Measurements from ENCODE around the gene CREB1. TPM values are rescaled to one million over a fixed set of nuclear protein-coding genes. Genes with fewer than 3 reads are reported as not detected.
"Not testable (repeated sequence)": the region's sequence is repeated elsewhere in the genome, so short reads cannot be mapped to it uniquely, and the experiment has no call there.

Gene CREB1
- total RNA-seq, 1 donor from 2014 or later: 71.3 TPM

DNA sequence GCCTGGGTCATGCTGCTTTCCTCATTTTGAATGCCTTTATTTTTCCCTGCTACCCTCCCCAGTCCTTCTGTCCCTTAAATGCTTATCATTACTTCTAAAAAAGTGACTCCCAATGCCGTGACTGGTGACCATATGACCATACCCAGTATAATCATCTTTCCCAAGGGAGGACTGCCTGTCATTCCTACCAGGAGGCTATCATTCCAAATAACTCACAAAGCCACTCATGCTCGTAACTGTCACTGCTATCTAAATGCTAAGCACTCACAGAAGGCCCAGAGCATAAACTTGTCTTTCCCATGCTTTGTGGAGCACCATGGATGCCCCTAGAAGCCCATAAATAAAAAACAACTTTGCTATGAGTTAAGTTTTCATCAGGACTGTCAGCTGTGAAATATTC is 38.7 kb upstream of the CREB1 start:
- H3K4me1 ChIP-seq: no peaks in the 10 kb centered on the region
- TF ChIP-seq CTCF (IDR thresholded peaks at IDR 0.05): no peak
- intact Hi-C loops (cut with DNase I): no loop called here
- H3K27me3 ChIP-seq (ENCODE audit: low read depth): no peaks in the 10 kb centered on the region
- H3K36me3 ChIP-seq: no peaks in the 10 kb centered on the region
- no peak for ATAC-seq
- DNase-seq: no peak
- H3K9me3 ChIP-seq: no peaks in the 10 kb centered on the region
- no peak overlapping the region for H3K4me3 ChIP-seq
- no peak overlapping the region for H3K27ac ChIP-seq

DNA sequence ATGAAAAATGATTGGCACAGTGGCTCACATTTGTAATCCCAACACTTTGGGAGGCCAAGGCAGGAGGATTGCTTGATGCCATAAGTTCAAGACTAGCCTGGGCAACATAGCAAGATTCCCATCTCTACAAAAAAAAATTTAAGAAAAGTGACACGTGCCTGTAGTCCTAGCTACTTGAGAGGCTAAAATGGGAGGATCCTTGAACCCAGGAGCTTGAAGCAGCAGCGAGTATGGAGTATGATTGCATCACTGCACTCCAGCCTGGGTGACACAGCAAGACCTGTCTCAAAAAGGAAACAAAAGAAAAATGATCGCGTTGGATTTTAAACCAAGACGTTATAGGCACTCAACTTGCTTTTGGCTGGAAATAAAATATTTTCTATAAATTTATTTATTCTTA is 37.8 kb upstream of the CREB1 start:
- Histone ChIP-seq H3K4me3 (no peak overlapping the region), H3K27ac (no peak overlapping the region), H3K27me3 (ENCODE audit: low read depth) (no peaks in the 10 kb centered on the region), H3K4me1 (no peaks in the 10 kb centered on the region), H3K9me3 (no peaks in the 10 kb centered on the region), H3K36me3 (no peaks in the 10 kb centered on the region)
- intact Hi-C loops (cut with DNase I): no loop called here
- no peak for DNase-seq
- peak in 1 of 2 donors; percentile 45 for ATAC-seq
- TF ChIP-seq CTCF (IDR thresholded peaks at IDR 0.05): no peak

GRCh38 chr2:207492461-207492860 is 37.3 kb upstream of the CREB1 start:
- Histone ChIP-seq H3K4me3 (no peak overlapping the region), H3K27me3 (ENCODE audit: low read depth) (no peaks in the 10 kb centered on the region), H3K4me1 (no peaks in the 10 kb centered on the region), H3K27ac (no peak overlapping the region), H3K36me3 (no peaks in the 10 kb centered on the region), H3K9me3 (no peaks in the 10 kb centered on the region)
- DNase-seq (no peak), ATAC-seq (no peak)
- no peak for TF ChIP-seq CTCF (IDR thresholded peaks at IDR 0.05)
- intact Hi-C loops (cut with DNase I): no loop called here

- DNase-seq (no peak), ATAC-seq (no peak)
Measured at GRCh38 chr2:207494137-207494536, 35.6 kb upstream of the CREB1 start.

GRCh38 chr2:207496936-207497335 is 32.8 kb upstream of the CREB1 start:
- H3K4me3 ChIP-seq; H3K27ac ChIP-seq; H3K9me3 ChIP-seq; H3K36me3 ChIP-seq; intact Hi-C loops (cut with DNase I); DNase-seq; ATAC-seq; H3K27me3 ChIP-seq (ENCODE audit: low read depth): not testable (repeated sequence)
- peaks cover 10% of the 10 kb centered on the region for H3K4me1 ChIP-seq

More at GRCh38 chr2:207494137-207494536, 35.6 kb upstream of the CREB1 start:
- no peak overlapping the region for H3K4me3 ChIP-seq
- H3K4me1 ChIP-seq: peaks cover 2% of the 10 kb centered on the region
- H3K9me3 ChIP-seq: no peaks in the 10 kb centered on the region
- H3K27me3 ChIP-seq (ENCODE audit: low read depth): no peaks in the 10 kb centered on the region
- H3K36me3 ChIP-seq: no peaks in the 10 kb centered on the region
- intact Hi-C loops (cut with DNase I): no loop called here
- H3K27ac ChIP-seq: no peak overlapping the region
- no peak for TF ChIP-seq CTCF (IDR thresholded peaks at IDR 0.05)

GRCh38 chr2:207497596-207497995 is 32.2 kb upstream of the CREB1 start:
- Histone ChIP-seq H3K27ac (no peak overlapping the region), H3K4me3 (no peak overlapping the region), H3K9me3 (no peaks in the 10 kb centered on the region), H3K27me3 (ENCODE audit: low read depth) (no peaks in the 10 kb centered on the region), H3K4me1 (peaks cover 17% of the 10 kb centered on the region), H3K36me3 (no peaks in the 10 kb centered on the region)
- intact Hi-C loops (cut with DNase I): no loop called here
- TF ChIP-seq CTCF (IDR thresholded peaks at IDR 0.05): no peak
- ATAC-seq (no peak), DNase-seq (no peak)
